Neural progenitor cell (in vitro differentiated cells): ENCODE results near the gene ZNF664.

Experiments used
- CTCF ChIP-seq: fragments of 200-600 bp; sonication (generic); IDR thresholded peaks from 2 replicates; pipeline ENCODE4 v1.5.1; 2017; ENCODE audit warnings: antibody characterized with exemption, mild to moderate bottlenecking
- EZH2 ChIP-seq: fragments of 200-600 bp; sonication (generic); IDR thresholded peaks from 2 replicates; pipeline ENCODE4 v1.6.1; 2017; ENCODE audit warnings: antibody characterized with exemption, mild to moderate bottlenecking, moderate library complexity

- TF ChIP-seq CTCF, result no peak
- TF ChIP-seq EZH2, result no peak
Observed at GRCh38 chr12:123956249-123956648, 16.8 kb upstream of the ZNF664 start.
